Fibroblast of skin of abdomen (primary cell): ENCODE data around the gene MSH5. TPM values are rescaled to one million over a fixed set of nuclear protein-coding genes. Genes with fewer than 3 reads are reported as not detected.
A peak's percentile ranks its signal among the peaks of the same experiment; 100 is the strongest.
"Not testable (repeated sequence)": the region's sequence is repeated elsewhere in the genome, so short reads cannot be mapped to it uniquely, and the experiment has no call there.

Experiments
- DNase-seq: peaks from one replicate; pipeline ENCODE4 v3.0.0-alpha.2; 2013
- polyA plus RNA-seq, 2 experiments: library from polyadenylated mRNA; unstranded; fragments of 120-200 nt; gene quantifications; one replicate each; pipeline ENCODE4 v1.2.1, GENCODE V29; 2013; ENCODE audit not compliant: insufficient read length in 2 of 2

The MSH5 gene
- 11.6 TPM for polyA plus RNA-seq (2013, experiment 1 of 2; ENCODE audit: insufficient read length)
- polyA plus RNA-seq (2013, experiment 2 of 2; ENCODE audit: insufficient read length): 12.2 TPM

DNA sequence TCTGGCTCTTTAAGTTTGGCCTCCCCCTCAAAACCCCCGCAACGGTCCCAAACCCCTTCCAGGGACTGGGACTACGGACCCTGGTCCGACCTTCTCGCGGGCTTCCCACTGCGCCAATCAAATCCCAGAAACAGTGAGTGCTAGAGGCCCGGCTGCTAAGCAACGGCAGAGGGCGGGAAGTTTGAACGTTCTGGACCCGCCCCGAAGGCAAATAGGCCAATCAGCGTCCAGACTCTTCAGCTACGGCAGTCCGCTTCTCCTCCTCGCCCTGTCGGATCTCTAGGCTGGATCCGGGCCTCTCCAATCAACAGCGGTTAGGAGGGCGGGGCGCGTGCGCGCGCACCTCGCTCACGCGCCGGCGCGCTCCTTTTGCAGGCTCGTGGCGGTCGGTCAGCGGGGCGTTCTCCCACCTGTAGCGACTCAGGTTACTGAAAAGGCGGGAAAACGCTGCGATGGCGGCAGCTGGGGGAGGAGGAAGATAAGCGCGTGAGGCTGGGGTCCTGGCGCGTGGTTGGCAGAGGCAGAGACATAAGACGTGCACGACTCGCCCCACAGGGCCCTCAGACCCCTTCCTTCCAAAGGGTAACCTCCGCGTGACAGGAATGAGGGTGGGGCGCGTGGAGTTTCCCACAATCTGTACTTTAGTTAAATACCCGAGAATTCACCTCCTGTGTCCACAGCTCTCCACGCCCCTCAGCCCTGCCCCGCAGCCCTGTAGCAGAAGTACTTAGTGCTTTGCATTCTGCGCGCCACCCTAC lies at the start of gene MSH5:
Gene MSH5 (plus strand): TSS at position 367 of the 758 bp plus-strand sequence. CDS start 462 bp downstream, outside the sequence.
- peak; percentile 99 for DNase-seq

DNA sequence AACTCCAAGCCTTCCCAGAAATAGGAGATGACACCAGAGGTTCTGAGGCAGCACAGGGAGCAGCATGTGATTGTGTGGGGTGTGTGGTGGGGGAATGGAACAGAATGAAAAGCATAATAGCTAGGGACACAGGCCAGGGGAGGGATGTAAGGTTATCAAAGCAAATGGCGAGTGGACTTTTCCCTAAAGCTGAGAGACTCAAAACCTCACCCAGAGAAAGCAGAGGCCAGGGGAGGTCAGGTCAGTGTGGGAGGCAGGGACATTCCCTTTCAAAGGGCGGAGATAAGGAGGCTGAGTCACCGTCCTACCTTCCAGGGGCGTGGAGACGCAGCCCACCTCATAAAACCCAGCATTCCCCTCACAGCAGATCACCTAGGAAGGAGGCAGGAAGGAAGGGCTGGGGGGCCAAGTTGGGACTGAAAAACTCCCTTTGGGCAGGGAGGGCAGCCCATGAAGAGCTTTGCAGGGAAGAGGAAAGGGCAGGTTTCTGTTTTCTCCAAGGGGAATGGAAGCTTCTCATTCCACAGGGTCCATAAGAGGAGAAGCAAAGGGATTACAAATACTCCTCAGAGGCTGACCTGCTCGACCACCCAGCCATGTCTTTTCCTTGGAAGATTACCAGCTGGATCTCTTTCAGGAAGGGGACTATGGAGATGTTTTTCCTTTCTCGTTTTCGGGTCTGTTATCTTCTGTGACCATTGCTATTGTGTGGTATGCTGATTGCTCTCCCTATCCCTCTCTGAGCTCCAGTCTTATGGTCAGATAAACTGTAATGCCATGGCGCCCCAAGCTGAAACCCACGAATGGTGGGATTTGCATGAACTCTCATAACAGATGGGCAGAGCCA lies 49.4 kb upstream of the MSH5 start:
- no peak for DNase-seq

DNA sequence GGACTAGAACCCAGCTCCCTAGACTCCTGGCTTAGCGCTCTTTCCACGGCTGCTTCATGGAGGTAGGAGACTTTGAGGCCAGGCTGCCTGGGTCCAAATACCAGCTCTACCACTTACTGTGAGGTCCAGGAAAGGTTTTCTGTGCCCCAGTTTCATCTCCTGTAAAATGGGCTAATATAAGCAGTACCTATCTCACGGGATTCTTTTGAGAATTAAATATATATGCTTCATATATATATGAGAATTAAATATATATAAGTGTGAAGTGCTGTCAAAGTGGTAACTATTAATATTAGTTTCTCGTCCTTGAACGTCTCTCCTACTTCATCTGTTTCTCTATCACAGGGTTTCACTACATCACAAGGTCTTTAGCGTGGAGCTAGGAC lies 48.7 kb upstream of the MSH5 start:
- DNase-seq: no peak

DNA sequence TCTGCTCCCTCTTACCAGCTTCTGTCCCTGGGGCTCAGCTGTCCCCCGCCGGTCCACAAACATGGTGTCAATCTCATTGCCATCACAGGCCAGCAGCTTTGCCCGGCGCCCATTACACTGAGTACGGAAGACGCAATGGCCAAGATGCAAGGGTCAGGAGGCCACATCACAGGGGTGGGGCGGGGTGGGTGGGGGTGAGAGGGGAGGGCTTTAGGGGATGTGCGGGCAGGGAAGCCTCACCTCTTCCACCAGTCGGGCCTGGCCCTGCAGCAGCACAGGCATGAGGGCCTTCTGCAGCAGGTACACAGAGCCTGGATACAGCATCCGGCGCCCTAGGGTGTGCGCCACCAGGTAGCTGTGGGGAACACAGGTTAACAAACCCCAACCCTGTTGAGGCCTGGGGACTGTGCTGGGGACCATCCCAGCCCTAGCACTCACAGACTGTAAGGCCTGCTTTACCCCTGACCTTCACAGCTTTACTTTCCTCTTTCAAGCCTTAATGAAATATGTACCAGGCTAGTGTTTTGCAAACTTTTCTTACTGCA lies 48.2 kb upstream of the MSH5 start:
- no peak for DNase-seq

DNA sequence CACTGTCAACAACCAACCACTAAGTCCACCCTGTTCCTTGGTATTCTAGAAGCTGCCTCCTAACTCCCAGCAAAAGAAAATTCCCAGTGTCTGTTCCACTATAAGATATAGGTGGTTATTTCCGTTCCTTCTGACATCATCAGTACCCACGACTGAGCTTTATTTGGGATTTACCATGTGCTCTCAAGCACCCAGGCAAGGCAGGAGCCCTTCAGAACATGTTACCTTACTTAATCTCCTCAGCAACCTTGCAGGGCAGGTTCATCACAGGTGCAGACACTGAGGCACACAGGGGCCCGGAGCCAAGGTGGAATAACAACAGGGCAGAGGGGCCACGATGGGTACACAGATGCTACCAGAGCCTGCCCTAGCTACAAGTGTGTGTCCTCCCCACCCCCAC lies 47.5 kb upstream of the MSH5 start:
- no peak for DNase-seq

DNA sequence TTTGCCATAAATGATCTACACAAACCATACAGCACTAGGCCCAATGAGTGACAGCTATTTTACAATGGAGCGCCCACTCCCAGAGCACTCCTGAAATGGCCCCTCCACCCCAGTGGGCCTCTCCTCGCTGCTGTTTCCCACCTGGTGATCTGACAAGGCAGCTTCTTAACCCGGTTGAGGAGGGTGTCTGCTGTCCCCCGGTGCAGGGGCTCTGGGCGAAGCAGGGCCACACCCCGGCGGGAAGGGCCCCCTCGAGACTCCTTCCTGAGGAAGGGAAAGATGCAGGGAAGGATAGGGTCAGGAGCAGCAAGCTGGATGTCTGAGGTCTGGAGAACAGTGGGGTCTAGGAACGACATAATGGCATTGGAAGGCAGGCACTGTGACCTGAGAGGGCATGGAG lies 46.9 kb upstream of the MSH5 start:
- no peak for DNase-seq

DNA sequence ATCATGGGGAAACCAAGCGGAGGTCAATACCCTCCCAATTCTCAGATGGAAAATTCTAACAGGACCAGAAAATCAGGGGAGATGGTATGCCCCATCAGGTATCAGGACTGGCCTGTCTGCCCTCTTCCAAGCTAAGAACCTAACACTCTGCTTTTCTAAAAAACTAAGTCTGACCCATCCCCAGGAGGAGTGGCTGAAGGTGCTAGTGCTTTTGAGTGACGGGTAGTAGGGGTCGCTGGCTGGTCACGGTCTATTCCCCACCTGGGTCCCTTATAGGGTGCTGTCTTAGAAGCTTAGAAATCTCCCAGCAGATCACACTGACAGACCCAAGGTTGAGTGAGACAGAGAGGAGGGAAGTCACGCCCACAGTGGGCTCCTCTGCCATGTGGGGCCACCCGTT lies 46.3 kb upstream of the MSH5 start:
- no peak for DNase-seq

DNA sequence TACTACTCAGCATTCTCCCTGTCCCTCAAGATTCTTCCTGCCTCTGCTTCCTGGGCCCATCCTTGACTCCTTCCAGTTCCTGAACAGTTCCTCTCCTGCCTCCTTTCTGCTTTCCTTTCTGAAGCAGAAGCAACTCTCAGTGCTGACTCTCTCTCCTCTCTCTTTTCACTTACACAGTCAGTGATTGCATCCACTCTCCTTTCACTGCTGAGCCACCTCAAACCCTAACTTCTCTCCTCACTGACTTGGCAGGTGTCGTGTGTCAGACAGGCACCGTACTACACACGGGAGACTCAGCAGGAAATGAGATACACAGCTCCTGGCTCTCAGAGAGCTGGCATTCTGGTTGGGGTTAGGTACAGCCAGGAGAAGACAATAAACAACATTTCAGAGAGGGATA lies 42.2 kb upstream of the MSH5 start:
- no peak for DNase-seq

DNA sequence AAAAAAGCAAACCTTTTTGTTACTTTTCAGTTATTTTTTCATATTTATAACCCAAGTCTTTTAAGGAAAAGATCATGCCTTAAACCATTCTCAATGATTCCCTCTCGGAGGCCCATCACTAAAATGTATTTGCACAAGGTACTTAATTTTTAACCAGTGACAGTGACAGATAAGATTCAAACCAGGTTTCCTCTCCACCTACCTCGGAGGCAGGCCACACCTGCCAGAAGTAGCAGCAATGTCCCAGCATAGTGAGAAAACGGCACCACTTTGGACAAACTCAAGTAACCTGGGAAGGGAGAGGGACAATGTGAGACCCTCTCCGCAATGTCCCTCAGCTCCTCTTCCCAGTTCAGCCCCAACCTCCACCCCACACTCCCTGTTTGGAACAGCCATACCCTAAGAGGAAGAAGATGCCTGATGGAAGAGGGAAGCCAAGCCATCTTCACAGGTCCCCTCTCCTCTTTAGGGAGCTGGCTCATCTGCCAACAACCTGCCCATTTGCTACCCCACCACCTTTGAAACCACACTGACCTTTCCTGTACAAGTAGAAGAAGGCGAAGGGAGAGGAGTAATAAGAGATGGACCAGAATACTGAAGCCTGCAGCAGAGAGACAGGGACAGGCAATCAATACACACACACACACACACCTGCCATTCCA lies 38.9 kb upstream of the MSH5 start:
- no peak for DNase-seq

DNA sequence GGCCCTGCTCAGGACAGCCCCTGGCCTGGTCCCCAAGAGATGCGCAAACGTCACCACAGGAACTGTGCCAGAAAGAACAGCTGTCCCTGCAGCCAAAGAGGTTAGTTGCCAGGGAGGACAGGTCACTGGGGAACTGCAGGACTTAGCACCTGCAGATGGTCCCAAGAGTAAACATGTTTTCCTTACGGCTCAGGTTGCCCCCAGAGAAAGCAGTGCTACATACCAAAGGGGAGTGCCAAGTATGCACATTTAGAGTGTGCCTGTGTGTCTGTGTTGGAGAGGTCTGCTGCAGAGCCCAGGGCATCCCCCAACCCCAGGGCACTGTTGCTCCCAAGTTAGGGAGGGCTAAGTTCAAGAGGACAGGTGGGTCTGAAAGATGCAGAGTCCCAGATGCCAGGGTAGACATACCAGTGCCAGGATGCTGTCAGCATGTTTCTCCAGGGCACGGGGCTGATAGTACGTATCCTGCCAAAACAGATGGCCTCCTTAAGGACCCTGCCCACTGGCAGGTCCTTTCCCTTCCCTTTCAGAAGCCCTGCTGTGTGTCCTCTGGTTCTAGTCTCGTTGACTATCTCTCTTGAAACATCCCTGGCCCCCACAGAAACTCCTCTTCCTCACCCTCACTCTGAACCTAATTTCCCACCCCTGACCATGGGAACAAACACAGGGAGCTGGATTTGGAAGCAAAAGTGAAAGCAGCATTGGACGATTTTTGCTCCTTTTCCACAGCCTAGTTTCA lies 38.0 kb upstream of the MSH5 start:
- no peak for DNase-seq

DNA sequence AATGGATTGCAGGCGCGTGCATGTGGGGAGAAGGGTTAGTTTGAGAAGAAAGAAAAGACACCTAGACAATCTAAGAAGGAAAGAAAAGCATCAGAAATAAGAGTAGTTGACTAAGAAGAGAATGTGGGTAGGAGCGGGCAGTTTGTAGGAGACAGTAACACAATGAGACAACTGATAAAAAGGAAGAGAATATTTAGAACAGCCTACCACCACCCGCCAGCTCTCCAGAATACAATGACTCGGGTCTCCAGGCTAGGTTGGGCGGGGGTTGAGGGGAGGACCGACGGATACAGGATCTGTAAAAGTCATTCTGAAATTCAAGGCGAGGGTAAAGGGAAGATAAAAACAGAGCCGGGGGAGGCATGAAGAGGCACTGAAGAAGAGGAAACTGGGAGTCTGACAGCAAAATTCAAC lies 37.4 kb upstream of the MSH5 start:
- DNase-seq: no peak

DNA sequence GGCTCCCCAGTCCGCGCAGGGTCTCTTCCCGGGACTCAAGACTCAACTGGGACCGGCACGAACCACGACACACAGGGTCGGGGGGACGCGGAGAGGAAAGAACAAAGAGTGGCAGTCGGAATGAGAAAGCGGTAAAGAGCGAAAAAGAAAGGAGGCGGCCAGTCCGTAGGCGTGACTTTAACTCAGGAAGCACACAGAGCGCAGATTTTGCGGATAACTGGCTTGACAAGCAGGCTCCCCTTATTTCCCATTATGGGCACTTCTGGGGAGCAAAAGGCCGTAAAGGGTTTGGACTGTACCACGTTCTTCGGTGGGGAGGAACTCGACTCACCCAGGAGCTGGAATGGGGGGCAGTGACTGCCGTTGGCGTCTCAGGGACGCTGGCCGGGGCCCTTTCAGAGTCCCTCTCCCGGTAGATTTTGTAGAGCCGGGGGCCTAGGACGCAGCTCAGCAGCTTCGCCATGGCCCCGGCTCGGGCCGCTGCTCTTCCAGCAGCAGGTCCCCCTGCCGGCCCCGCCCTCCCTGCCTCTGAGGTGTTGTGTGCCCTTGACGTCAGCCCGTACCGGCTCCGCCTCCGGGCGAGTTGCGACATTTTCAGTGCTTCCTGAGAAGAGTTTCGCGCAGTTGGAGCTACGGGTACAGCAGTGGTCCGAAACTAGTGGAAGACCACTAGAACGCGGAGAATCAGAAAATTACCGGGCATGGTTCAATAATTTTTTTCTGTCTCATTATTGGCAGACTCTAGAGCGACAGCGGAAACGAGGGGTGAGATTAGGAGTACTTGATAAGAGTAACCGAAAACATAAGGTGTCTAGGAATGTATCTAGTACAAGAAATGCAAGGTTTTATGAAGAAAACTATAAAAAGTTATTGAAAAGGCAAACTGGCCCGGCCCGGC lies 36.7 kb upstream of the MSH5 start, which contains the start of gene ABHD16A:
Gene ABHD16A (minus strand): TSS at position 506 of the 898 bp plus-strand sequence. CDS start 43 bp downstream, at position 463.
- DNase-seq: peak; percentile 99

DNA sequence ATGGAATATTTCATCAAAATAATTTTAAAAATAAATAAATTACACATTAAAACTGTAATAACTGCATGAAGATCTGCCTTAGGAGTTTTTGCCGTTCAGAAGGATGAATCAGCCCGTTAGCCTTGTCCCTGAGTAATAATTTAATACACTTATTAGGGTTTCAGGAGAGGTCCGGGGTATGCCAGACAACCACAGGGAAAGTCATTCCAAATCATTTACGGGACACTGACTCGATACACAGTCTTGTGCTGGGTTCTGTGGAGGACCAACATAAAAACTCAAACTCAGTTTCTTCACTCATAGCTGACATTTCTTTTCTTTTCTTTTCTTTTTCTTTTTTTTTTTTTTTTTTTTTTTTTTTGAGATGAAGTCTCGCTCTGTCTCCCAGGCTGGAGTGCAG lies 33.9 kb upstream of the MSH5 start:
- no peak for DNase-seq

DNA sequence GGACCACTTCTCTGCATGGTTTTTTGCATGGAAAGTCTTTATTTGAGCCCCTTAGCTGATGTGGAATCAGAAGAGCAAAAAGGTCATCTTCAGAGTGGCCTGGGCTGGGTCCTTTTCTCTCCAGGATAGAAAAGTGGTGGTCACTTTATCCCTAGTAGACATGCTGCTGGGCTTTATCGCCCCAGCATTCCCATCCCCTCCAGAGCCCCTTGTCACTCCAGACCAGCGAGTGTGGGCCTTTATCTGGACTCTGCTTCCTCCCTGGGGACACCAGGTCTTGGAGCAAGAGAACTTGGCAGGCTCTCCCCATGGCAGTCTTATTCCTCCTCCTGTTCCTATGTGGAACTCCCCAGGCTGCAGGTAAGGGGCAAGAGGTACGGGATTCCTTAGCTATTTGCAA lies 33.2 kb upstream of the MSH5 start, which contains the start of gene LY6G6F:
Gene LY6G6F (plus strand): TSS at position 268 of the 400 bp plus-strand sequence. CDS start 41 bp downstream, at position 309.
- DNase-seq: no peak

DNA sequence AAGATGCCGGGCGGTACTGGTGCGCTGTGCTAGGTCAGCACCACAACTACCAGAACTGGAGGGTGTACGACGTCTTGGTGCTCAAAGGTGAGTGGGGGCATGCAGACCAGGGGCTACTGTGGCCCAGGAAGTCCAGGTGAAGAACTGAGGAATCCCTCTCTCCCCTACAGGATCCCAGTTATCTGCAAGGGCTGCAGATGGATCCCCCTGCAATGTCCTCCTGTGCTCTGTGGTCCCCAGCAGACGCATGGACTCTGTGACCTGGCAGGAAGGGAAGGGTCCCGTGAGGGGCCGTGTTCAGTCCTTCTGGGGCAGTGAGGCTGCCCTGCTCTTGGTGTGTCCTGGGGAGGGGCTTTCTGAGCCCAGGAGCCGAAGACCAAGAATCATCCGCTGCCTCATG lies 32.1 kb upstream of the MSH5 start:
- DNase-seq: no peak

DNA sequence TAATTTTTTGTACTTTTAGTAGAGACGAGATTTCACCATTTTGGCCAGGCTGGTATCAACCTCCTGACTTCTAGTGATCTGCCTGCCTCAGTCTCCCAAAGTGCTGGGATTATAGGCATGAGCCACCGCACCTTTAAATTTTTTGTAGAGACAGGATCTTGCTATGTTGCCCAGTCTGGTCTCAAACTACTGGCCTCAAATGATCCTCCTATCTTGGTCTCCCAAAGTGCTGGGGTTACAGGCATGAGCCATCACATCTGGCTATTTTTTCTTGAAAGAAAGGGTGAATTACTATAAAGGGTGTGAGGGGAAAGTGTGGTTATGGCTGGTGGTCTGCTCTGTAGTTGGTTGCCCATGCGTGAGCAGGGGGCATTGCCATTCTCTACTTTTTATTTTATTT lies 31.6 kb upstream of the MSH5 start:
- DNase-seq: no peak

DNA sequence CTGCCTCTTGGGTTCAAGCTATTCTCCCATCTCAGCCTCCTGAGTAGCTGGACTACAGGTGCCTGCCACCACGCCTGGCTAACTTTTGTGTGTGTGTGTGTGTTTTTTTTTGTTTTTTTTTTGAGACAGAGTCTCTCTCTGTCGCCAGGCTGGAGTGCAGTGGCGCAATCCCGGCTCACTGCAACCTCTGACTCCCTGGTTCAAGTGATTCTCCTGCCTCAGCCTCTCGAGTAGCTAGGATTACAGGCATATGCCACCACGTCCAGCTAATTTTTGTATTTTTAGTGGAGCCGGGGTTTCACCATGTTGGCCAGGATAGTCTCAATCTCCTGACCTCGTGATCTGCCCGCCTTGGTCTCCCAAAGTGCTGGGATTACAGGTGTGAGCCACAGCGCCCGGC lies 30.6 kb upstream of the MSH5 start:
- not testable (repeated sequence) for DNase-seq

DNA sequence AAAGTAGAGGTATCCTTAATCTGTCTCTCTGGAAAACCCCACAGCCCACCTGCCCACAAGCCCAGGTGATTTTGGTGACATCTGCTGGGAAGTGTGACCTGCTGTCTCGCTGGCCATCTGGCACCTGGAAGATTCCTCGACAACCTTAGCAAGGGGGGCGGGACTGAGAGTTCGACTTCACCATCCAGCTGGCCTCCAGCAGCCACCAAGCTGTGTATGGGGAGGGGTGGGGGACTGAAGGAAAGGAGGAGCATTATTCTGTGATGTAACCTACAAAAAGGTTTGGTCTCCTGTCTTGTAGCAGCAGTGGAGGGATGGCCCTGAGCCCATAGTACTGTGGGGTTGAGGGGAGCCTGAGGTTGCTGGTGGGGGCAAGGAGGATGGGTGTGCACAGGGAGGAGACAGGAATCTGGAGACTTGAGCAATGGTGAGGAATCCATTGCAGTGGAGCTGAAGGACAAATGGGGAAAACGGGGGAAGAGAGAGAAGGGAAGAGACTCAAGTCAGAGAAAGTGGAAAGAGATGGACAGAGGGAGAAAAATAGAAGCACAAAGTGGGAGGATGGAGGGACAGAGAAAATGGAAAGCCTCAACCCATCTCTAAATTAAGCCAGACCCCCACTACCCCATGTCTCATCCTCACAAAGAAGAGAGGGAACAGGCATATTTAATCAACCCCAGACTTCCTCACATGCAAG lies 29.1 kb upstream of the MSH5 start:
- no peak for DNase-seq

DNA sequence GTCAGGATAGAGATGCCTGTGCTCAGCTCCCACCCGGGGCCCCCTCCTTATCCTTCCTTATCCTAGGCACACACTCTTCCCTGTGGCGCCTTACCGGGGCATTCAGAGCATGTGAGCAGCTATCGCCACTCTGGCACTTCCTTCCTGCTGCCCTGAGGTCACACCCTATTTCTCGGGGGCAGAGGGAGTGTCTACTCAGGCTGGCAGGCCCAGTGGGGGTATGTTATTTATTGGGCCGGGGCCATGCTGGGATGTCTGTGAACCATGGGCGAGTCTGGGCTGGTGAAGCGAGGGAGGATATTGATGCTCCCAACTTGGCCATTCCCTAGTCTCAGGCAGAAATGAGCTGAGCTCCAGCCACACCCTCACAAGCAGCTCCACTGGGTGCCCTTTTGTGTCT lies 28.6 kb upstream of the MSH5 start:
- no peak for DNase-seq

DNA sequence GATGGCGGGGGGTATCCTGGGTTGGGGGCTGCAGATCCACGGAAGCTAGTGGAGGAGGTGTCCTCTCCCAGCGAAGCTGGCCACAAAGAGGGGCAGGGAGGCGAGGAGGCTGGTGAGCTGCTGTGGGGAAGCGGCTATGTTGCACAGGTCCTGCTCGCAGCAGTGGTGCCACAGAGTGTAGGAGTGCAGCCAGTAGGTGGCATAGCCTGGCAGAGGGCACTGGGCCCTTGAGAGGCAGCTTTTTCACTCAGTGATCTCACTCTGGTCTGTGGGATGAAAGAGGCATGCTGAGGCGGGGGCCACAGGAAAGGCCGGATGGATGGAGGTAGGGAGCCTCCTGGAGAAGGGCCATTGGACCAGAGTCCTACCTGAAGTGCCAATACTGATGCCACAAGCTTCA lies 27.5 kb upstream of the MSH5 start:
- DNase-seq: no peak
